ENCODE measurements around the gene RBMS3.

RBMS3 gene

GRCh38 chr3:29677421-29677820 lies 396.6 kb downstream of the RBMS3 start:
- no peak for DNase-seq (ENCODE audit: low read depth in 3 of 3)

GRCh38 chr3:29679944-29680343 lies 399.1 kb downstream of the RBMS3 start:
- DNase-seq (ENCODE audit: low read depth in 3 of 3): no peak

- no peak for DNase-seq (ENCODE audit: low read depth in 3 of 3)
These were observed 402.4 kb downstream of the RBMS3 start for GRCh38 chr3:29683018-29683993.

- DNase-seq (ENCODE audit: low read depth in 3 of 3): no peak
These were observed 406.2 kb downstream of the RBMS3 start for GRCh38 chr3:29686889-29687592.

GRCh38 chr3:29690686-29691353 lies 409.9 kb downstream of the RBMS3 start:
- DNase-seq (ENCODE audit: low read depth in 3 of 3): no peak

- DNase-seq (ENCODE audit: low read depth in 3 of 3): no peak
These were observed 413.0 kb downstream of the RBMS3 start for GRCh38 chr3:29693863-29694262.

GRCh38 chr3:29694331-29694730 lies 413.5 kb downstream of the RBMS3 start:
- DNase-seq (ENCODE audit: low read depth in 3 of 3): no peak

GRCh38 chr3:29694783-29695182 lies 413.9 kb downstream of the RBMS3 start:
- no peak for DNase-seq (ENCODE audit: low read depth in 3 of 3)

- no peak for DNase-seq (ENCODE audit: low read depth in 3 of 3)
These were observed 414.3 kb downstream of the RBMS3 start for GRCh38 chr3:29695201-29695600.

GRCh38 chr3:29695643-29696198 lies 414.9 kb downstream of the RBMS3 start:
- no peak for DNase-seq (ENCODE audit: low read depth in 3 of 3)

GRCh38 chr3:29696311-29696710 lies 415.4 kb downstream of the RBMS3 start:
- no peak for DNase-seq (ENCODE audit: low read depth in 3 of 3)

GRCh38 chr3:29697989-29698388 lies 417.1 kb downstream of the RBMS3 start:
- no peak for DNase-seq (ENCODE audit: low read depth in 3 of 3)

- no peak for DNase-seq (ENCODE audit: low read depth in 3 of 3)
These were observed 419.4 kb downstream of the RBMS3 start for GRCh38 chr3:29700256-29700655.

- no peak for DNase-seq (ENCODE audit: low read depth in 3 of 3)
These were observed 420.6 kb downstream of the RBMS3 start for GRCh38 chr3:29701326-29701983.

- no peak for DNase-seq (ENCODE audit: low read depth in 3 of 3)
These were observed 425.3 kb downstream of the RBMS3 start for GRCh38 chr3:29705906-29706844.

- no peak for DNase-seq (ENCODE audit: low read depth in 3 of 3)
These were observed 428.0 kb downstream of the RBMS3 start for GRCh38 chr3:29708884-29709283.

GRCh38 chr3:29711255-29711771 lies 430.4 kb downstream of the RBMS3 start:
- no peak for DNase-seq (ENCODE audit: low read depth in 3 of 3)

- no peak for DNase-seq (ENCODE audit: low read depth in 3 of 3)
These were observed 435.3 kb downstream of the RBMS3 start for GRCh38 chr3:29716213-29716612.

- DNase-seq (ENCODE audit: low read depth in 3 of 3): no peak
These were observed 437.8 kb downstream of the RBMS3 start for GRCh38 chr3:29718661-29719065.

GRCh38 chr3:29720665-29721064 lies 439.8 kb downstream of the RBMS3 start:
- DNase-seq (ENCODE audit: low read depth in 3 of 3): no peak

Measured in stimulated activated CD4-positive, alpha-beta T cell treated with anti-CD3 and anti-CD28 coated beads, TNF-alpha, amount 100 ng/mL, for 48 hours (primary cell).